GM12874 (cell line): ENCODE data around the gene ZIC2.

Experiments used
- TF ChIP-seq, protein P1 (sequence below): IDR thresholded peaks from 2 replicates; pipeline ENCODE4 v1.5.1; 2011; ENCODE audit warnings: low read depth, mild to moderate bottlenecking, control low read depth, low read length, moderate library complexity; ENCODE audit not compliant: insufficient read depth

The ZIC2 gene

DNA sequence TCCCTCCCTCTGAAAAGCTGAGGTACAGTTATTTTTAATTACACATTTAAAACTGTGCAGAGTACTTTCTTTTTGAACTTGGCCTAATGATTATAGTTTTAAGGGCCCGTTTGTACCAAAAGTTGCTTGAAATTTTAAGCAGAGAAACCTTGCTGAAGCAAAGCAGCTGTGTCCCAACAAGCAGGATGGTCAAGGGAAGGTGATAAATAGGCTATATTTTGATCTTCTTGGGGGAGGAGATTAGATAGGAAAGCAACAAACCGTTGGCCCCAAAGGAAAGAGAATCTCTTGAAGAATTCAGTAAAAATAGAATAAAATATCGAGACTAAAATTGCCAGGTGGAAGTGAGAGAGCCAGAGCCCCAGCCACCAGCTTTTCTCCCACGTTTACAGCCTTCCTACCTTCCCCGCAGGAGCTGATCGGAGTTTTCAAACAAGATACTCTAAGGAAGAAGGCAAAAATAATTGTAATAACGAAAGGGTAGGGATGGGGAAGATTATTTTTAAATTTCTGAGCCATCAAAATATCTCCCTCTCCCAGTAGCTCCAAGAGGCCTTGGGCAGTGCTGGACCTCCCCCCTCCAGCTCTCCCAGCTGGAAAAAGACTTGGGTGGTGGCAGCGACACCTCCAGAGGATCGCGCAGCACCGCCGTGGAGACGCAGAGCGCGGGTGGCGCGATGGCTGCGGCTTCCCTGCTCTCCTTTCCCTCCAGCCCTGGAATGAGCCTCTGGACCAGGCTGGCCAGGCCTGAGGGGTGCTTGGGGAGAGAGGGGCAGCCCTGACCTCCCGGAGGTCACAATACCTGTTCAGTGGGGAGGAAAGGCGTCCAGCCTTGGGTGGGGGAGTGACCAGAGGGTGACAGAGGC lies 5.8 kb downstream of the ZIC2 start:
- TF ChIP-seq, protein P1, sequence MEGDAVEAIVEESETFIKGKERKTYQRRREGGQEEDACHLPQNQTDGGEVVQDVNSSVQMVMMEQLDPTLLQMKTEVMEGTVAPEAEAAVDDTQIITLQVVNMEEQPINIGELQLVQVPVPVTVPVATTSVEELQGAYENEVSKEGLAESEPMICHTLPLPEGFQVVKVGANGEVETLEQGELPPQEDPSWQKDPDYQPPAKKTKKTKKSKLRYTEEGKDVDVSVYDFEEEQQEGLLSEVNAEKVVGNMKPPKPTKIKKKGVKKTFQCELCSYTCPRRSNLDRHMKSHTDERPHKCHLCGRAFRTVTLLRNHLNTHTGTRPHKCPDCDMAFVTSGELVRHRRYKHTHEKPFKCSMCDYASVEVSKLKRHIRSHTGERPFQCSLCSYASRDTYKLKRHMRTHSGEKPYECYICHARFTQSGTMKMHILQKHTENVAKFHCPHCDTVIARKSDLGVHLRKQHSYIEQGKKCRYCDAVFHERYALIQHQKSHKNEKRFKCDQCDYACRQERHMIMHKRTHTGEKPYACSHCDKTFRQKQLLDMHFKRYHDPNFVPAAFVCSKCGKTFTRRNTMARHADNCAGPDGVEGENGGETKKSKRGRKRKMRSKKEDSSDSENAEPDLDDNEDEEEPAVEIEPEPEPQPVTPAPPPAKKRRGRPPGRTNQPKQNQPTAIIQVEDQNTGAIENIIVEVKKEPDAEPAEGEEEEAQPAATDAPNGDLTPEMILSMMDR, result no peak

DNA sequence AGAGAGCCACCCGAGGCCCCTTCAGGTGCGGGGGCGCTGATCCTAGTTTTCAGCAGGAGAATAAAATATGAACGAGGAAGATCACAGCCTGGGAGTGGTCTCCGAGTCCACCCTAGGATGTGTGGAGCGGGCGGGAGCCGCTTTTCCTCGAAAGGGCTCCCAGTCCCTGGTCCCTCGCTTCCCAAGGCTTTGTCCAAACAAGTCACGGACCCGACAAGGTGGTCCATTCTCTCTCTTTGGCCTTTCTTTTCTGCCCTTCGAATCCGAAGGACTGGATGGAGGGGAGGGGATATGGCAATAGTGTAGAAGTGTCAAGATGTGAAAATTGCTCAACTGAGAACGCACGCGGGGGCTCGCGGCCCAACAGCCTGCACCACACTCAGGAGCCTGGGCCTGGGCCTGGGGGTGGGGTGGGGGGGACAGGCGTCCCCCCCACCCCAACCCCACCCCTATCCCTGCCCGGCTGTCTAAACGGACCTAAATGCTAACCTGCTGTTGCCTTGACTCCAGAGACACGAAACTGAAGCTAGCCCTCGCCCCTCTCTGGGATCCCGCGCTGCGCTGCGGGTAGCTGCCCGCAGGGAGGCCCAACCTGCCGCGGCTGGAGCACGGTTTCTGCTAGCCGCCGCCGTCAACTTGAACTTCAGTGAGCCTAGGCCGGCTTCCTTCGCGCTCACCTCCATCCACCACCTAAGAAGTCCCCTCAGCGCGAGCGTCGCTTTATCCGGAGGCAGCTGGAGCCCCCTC lies 7.1 kb downstream of the ZIC2 start:
- TF ChIP-seq, protein P1, result no peak

DNA sequence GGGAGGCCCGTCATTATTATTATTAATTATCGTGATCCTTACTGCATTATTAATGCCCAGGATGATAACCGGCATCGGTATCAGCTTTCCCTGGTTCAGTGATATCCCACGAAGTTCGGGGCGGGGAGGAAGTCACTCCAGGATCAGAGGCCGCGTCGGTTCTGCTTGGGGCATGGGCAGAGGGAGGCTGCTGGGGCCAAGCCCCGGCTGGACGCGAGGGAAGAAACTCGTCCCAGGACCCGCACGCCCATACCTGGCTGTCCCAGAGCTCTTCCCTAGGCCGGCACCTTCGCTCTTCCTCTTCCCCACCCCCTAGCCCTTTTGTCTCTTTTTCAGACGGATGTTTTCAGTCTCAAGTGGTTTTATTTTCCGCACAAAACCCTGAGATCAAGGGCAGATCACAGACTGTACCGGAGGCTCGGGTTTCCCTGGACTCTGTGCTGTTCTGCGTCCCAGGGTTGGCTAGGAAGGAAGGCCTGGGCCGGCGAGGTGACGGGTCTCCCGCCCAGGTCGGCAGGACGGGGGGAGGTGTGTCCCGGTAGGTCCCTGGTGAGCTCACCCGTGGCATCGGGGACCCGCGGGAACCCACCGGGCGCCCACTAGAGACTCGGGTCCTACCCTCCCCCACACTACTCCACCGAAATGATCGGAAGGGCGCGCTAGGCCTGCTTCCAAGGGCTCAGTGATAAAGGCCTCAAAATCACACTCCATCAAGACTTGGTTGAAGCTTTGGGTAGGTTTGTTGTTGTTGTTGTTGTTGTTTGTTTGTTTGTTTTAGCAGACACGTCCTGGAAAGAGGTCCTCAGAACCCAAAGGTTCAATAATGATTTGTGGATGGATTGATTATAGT lies 7.9 kb downstream of the ZIC2 start:
- TF ChIP-seq, protein P1, result no peak

DNA sequence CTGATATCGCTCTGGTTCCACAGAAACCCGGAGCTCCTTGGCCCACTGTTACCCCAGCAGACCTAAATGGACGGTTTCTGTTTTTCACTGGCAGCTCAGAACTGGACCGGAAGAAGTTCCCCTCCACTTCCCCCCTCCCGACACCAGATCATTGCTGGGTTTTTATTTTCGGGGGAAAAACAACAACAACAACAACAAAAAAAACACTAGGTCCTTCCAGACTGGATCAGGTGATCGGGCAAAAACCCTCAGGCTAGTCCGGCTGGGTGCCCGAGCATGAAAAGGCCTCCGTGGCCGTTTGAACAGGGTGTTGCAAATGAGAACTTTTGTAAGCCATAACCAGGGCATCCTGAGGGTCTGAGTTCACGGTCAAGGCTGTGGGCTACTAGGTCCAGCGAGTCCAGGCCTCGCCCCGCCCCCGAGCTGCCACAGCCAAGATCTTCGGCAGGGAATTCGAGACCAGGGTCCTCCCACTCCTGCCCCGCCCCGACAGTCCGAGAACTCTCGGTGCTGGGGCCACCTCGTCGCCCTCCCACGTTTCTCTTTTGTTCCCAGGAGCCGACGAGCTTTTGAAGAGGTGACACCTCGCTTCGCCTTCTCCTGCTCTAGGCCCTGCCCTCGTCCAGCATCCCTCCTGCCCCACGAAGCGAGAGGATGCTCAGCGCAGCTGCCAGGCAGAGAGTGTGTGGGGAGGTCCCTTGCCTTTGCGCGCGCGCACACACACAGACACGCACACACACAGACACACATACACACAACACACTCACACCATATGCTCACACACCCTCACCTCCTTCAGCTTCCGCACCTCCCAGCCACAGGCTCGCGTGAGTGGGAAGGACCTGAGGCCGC lies 8.8 kb downstream of the ZIC2 start:
- TF ChIP-seq, protein P1, result no peak

DNA sequence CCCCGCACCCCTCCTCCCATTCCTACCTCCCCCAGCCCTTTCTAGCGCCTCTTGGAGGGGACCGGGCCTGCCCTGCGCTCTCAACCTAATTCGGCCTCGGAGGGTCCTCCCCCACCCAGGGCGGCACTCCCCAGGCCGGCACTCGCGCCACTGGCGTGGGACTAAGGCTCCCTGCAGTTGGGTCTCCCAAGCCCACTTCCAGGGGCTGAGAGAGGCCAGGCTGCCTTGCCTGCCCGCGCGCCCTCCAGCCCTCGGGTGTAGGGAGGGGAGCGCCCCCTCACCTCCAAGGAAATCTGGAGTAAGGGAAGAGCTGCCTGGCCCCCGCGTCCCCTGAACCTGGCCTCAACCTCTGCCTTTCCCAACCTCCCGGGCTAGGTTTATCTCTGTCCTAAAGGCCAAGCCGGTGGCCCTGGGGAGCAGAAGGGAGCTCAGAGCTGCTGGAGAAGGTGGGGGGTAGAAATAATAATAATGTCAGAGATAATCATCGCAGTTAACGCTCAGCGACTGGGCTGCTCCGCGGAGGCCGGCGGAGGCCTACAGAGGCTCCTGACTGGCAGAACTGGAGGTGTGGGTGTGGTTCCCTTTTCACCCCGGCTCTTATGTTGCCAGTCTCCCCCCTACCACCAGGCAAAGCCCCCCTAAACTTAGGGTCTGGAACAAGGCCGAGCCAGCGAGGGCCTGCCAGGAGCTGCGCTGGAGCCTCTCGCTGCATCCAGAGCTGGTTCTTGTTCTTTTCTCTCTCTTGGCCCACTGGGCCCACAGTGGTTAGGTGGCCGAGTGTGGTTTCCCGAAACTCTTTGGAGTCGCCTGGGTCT lies 9.6 kb downstream of the ZIC2 start:
- TF ChIP-seq, protein P1, result no peak
